Fibroblast of skin of abdomen (primary cell): ENCODE measurements around the gene KCNH2. TPM values are rescaled to one million over a fixed set of nuclear protein-coding genes. Genes with fewer than 3 reads are reported as not detected.
"Not testable (repeated sequence)": the region's sequence is repeated elsewhere in the genome, so short reads cannot be mapped to it uniquely, and the experiment has no call there.

Source experiments
- DNase-seq: peaks from one replicate; pipeline ENCODE4 v3.0.0-alpha.2; 2013
- polyA plus RNA-seq, 2 experiments: library from polyadenylated mRNA; unstranded; fragments of 120-200 nt; gene quantifications; one replicate each; pipeline ENCODE4 v1.2.1, GENCODE V29; 2013; ENCODE audit not compliant: insufficient read length in 2 of 2

KCNH2 gene, protein sequence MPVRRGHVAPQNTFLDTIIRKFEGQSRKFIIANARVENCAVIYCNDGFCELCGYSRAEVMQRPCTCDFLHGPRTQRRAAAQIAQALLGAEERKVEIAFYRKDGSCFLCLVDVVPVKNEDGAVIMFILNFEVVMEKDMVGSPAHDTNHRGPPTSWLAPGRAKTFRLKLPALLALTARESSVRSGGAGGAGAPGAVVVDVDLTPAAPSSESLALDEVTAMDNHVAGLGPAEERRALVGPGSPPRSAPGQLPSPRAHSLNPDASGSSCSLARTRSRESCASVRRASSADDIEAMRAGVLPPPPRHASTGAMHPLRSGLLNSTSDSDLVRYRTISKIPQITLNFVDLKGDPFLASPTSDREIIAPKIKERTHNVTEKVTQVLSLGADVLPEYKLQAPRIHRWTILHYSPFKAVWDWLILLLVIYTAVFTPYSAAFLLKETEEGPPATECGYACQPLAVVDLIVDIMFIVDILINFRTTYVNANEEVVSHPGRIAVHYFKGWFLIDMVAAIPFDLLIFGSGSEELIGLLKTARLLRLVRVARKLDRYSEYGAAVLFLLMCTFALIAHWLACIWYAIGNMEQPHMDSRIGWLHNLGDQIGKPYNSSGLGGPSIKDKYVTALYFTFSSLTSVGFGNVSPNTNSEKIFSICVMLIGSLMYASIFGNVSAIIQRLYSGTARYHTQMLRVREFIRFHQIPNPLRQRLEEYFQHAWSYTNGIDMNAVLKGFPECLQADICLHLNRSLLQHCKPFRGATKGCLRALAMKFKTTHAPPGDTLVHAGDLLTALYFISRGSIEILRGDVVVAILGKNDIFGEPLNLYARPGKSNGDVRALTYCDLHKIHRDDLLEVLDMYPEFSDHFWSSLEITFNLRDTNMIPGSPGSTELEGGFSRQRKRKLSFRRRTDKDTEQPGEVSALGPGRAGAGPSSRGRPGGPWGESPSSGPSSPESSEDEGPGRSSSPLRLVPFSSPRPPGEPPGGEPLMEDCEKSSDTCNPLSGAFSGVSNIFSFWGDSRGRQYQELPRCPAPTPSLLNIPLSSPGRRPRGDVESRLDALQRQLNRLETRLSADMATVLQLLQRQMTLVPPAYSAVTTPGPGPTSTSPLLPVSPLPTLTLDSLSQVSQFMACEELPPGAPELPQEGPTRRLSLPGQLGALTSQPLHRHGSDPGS
- 1.8 TPM for polyA plus RNA-seq (2013, experiment 1 of 2; ENCODE audit: insufficient read length)
- polyA plus RNA-seq (2013, experiment 2 of 2; ENCODE audit: insufficient read length): 1.8 TPM

GRCh38 chr7:150978126-150978789 is at the start of gene KCNH2:
Gene KCNH2 (minus strand): TSS chr7:150978321. CDS start chr7:150977913, 408 bp downstream.
- no peak for DNase-seq

DNA sequence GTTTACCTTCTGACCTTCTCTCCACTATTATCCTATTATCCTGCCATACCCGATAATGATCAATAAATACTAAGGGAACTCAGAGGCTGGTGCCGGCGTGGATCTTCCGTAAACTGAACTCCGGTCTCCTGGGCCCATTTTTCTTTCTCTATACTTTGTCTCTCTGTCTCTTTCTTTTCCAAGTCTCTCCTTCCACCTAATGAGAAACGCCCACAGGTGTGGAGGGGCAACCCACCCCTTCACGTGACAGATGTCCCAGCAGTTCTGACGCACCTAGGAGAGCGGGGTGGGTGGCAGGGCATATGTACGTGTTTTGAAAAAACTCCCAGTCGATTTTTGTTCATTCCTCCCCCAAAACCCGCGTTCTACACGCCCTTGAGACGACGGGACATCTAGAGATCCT is 49.6 kb upstream of the KCNH2 start:
- not testable (repeated sequence) for DNase-seq

GRCh38 chr7:151026771-151027727 is 48.9 kb upstream of the KCNH2 start:
- not testable (repeated sequence) for DNase-seq

DNA sequence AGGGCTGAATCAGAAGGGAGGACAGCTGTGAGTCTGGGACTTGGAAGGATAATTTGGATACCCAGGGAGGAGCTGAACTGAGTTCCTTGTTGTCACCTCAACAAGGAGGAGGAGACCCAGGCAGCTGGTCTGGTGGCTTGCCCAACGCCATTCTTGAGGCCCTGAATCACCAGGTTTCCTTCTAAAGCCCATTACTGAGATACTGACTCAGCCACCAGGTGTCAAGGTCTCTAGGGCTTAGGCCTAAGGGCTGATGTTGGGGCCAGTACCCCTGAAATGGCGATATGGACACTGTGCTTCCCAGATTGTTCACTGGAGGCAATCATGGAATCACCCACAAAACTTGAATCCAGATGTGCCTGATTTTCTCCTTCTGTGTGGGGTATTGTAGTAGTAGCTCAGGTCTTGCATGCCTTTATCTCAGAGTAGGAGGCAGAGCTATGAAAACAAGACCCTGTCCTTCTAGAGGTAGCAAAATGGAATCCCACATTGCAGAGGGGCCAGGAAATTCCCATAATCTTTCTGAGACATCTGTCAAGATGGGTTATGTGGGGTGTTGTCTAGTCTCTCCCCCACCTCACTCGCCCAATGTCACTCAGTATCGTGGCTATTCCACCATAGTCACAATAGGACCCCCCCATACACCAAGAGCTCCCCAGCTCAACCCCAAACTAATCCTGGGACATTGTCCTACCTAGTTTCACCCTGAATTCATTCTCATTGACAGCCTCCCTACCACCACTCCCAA is 48.0 kb upstream of the KCNH2 start:
- no peak for DNase-seq

GRCh38 chr7:151024435-151025056 is 46.4 kb upstream of the KCNH2 start, which contains the start of gene ATG9B:
Gene ATG9B (minus strand): TSS chr7:151024494. CDS start chr7:151024423, 71 bp downstream.
- DNase-seq: no peak

- DNase-seq: no peak
These were observed 45.1 kb upstream of the KCNH2 start for GRCh38 chr7:151023232-151023631.

DNA sequence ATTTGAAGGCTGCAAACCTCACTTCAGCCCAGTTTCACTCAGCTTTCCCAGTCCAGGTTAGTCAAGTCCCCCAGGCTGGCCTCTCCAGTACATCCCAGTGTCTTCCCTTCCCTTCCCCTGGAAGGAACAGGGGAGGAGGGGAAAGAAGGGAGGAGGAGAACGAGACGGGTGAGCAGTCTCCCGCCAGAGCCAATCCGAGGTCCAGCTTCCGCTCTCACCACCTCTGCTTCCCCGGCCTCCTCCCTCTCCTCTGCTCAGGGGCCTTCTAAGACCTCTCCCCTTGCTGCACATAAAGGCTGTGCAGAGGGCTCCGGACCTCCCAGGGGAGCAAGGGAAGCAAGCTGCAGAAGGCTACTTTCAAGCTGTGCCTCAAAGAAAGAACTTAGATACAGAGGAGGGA is 42.1 kb upstream of the KCNH2 start:
- no peak for DNase-seq

DNA sequence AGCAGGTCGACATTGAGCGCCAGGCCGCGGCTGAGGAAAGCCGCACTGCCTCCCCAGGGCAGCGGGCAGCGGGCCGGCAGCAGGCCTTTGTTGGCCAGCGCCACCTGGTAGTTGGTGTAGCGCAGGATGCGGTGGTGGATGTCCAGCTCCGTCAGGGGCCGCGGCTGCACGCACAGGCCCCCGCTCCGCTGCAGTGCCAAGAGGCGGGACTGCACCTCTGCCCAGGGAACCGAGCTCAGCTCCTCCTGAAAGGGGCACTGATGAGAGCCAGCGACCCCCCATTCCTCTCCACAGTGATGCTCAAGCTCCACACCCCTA is 41.0 kb upstream of the KCNH2 start:
- DNase-seq: no peak

GRCh38 chr7:151018421-151019129 is 40.5 kb upstream of the KCNH2 start:
- peak; percentile 38 for DNase-seq

DNA sequence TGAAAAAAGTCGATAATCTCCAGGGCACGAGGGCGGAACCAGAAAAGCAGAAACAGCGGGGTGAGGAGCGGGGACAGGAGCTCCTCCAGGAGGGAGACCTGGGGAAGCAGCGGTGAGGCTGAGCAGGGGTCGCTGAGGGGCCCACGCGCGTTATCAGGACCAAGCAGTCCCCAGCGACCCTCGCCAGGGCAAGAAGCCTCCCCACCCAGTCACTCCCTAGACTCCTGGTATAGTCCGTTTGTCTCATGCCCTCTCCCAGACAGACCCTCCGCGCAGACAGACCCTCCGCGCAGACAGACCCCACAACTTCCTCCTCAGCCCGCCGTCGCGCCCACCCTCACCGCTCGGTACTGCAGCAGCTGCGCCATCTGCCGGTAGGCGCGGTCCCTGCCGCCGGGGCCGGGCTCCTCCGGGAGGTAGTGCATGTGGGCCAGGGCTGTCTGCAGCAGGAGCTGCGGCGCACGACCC is 39.9 kb upstream of the KCNH2 start:
- peak; percentile 36 for DNase-seq

GRCh38 chr7:151017370-151017952 is 39.3 kb upstream of the KCNH2 start:
- DNase-seq: no peak

- DNase-seq: no peak
These were observed 38.8 kb upstream of the KCNH2 start for GRCh38 chr7:151016942-151017341.

DNA sequence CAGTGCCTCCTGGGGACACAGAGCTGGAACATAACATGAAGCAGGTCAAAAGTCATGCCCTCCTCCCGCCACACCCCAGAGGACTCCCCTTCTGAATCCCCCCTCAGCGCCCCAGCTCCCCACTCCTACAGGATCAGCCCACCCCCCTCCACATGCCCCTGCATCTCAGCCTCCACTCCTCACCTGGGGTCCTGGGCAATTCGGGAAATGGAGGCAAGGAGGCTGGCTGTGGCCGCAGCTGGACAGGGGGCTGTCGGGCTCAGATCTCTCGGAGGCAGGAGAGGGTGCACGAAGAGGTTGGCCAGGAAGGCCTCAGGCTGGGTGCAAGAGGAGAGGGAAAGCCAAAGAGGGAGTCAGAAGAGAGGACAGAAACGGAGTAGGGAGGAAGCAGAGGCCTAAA is 38.4 kb upstream of the KCNH2 start:
- DNase-seq: no peak

DNA sequence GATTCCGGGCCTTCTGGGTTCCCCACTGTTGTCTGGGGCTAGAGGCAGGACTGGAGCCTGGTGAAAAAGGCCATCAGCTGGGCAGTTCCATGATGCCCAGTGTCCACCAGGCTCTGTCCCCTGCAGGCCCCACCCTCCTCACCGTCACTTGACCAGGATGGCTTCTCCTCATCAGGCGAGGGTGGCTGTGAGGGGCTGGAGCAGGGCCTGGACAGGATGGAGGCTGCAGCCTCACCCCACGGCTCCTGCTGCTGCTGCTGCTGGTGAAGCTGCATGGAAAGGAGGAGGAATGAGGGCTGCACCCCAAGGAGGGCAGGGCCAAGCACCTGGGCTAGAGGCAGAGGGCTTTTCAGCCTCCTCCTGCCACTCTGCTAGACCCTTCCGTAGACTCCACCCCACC is 37.8 kb upstream of the KCNH2 start:
- DNase-seq: no peak

DNA sequence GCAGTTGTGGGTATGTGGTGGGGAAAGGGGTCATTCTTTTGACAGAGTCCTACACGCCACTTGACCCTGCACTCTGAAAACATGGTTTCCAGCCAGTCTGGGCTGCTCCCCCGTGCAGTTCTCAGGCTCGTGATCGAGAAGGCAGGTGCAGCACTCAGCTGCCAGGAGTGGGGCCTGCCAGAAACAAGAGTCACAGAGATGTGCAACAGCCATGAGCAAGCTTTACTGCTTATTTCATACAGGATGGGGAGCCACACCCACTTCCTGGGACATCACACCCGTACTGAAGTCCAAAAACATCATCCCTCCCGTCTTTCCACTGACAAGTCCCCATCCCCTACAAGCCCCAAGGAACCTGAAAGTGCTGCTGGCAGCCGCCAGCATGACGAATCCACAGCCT is 36.8 kb upstream of the KCNH2 start:
- DNase-seq: no peak

GRCh38 chr7:151013733-151014497 is 35.8 kb upstream of the KCNH2 start:
- peak; percentile 80 for DNase-seq

DNA sequence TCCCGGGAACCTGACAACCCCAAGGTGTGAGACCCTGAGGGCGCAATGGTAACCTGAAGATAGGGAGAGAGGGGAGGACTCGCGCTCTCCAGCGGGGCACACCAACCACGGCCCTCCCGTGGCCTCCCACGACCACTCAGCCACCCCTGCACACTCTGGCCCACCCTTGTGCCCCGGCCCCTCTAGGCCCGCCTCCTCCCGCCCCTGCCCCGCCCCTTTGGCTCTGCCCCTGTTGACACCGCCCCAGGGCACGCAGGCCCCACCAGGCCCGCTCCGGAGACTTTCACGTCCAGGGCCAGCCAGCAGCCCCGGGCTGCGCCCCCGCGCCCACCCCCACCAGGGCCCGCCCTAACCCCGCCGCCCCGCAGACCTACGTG is 35.2 kb upstream of the KCNH2 start:
- no peak for DNase-seq

DNA sequence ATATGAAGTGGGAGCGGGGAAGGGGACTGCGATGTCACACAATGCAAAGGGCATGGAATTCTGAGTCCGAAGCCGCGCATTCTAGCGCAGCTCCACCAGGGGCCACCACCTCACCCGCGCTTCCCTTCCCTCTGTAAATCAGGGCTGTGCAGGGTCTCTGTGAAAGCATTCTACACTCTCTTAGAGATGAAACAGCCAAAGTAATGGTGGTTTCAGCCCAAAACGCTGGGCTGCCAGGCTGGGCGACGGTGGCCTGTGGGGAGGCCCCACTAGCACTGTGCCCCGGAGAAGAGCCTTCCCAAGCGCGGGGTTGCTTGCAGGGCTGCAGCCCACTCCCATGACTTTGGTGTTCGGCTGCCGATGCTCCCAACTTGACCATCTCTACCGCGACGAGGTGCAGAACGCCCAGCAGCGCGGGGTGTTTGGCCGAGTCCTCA is 34.8 kb upstream of the KCNH2 start:
- peak; percentile 47 for DNase-seq
